ENCODE measurements around the gene VMP1. TPM values are rescaled to one million over a fixed set of nuclear protein-coding genes. Genes with fewer than 3 reads are reported as not detected.

The VMP1 gene
- total RNA-seq, 1 experiment from 2014 or later = 83.1 TPM

- H4K8ac ChIP-seq (replicated peaks; ENCODE audit: insufficient read length, low read depth, low read length) = no peak overlapping the region
- H3K27me3 ChIP-seq (ENCODE audit: insufficient read depth, low read length) = no peaks in the 10 kb centered on the region
- H3K27me3 Mint-ChIP-seq (ENCODE audit: low read depth) = no peaks in the 10 kb centered on the region
- H3K9ac ChIP-seq (ENCODE audit: extremely low read depth, insufficient read length, low read length) = no peak overlapping the region
- no peaks in the 10 kb centered on the region; the same call in 1 of the 2 replicates for H3K4me1 ChIP-seq (ENCODE audit: insufficient read depth, low read length)
- H3K18ac ChIP-seq (ENCODE audit: insufficient read length, low read depth, low read length) = no peak overlapping the region
- no peak overlapping the region for H2AK5ac ChIP-seq (ENCODE audit: insufficient read length, low read length)
- H3K14ac ChIP-seq (ENCODE audit: insufficient read depth, low read length) = no peak overlapping the region
- H3K79me1 ChIP-seq (ENCODE audit: insufficient read depth, low read depth, low read length, poor library complexity, severe bottlenecking) = peaks cover 4% of the 10 kb centered on the region
- peaks cover 10 to 12% of the 10 kb centered on the region in 2 experiments for H3K4me1 Mint-ChIP-seq
- H2BK12ac ChIP-seq (ENCODE audit: insufficient read length, low read depth, low read length) = no peak overlapping the region
- no peak overlapping the region for H3K4ac ChIP-seq (ENCODE audit: low read depth, low read length)
- no peak overlapping the region for H3K56ac ChIP-seq (ENCODE audit: insufficient read length, low read depth, low read length)
- no peak overlapping the region for H2BK15ac ChIP-seq (ENCODE audit: low read depth, low read length)
- no peak for DNase-seq
- H3K9me3 ChIP-seq (ENCODE audit: control insufficient read depth, low read depth, low read length) = no peaks in the 10 kb centered on the region
- no peak overlapping the region for H3K4me3 Mint-ChIP-seq
- no peak overlapping the region for H2AFZ ChIP-seq (ENCODE audit: low read length)
- H3K23ac ChIP-seq (ENCODE audit: insufficient read length, low read depth, low read length) = no peak overlapping the region
- peaks cover 1% of the 10 kb centered on the region; the same call in 1 of the 2 replicates for H3K79me2 ChIP-seq (ENCODE audit: insufficient read depth, low read length)
- H4K91ac ChIP-seq (ENCODE audit: insufficient read length, low read depth, low read length) = no peak overlapping the region
- peaks cover 0 to 4% (median 0%) of the 10 kb centered on the region in 3 experiments; a peak in 2 of 7 replicates for H3K36me3 Mint-ChIP-seq (ENCODE audit: insufficient read depth in 1 of 3, low read depth in 3 of 3)
- no peak overlapping the region for H3K27ac ChIP-seq (ENCODE audit: insufficient read length, low read depth, low read length)
- H2BK5ac ChIP-seq (ENCODE audit: insufficient read length, low read length) = no peak overlapping the region
- no peak overlapping the region for H3T11ph ChIP-seq (ENCODE audit: low read length)
- H3K27ac Mint-ChIP-seq = no peak overlapping the region
- H3K4me2 ChIP-seq (ENCODE audit: insufficient read depth, insufficient read length, low read length) = no peak overlapping the region
- no peak overlapping the region for H4K5ac ChIP-seq (ENCODE audit: insufficient read length, low read depth, low read length)
- H2BK20ac ChIP-seq (ENCODE audit: low read depth, low read length, poor library complexity, severe bottlenecking) = no peak overlapping the region
- H4K20me1 ChIP-seq (ENCODE audit: control insufficient read depth, insufficient read depth, insufficient read length) = no peaks in the 10 kb centered on the region
- H3K9me3 Mint-ChIP-seq = no peaks in the 10 kb centered on the region
- H2BK120ac ChIP-seq (ENCODE audit: low read depth, low read length, poor library complexity, severe bottlenecking) = no peak overlapping the region
- no peaks in the 10 kb centered on the region for H3K23me2 ChIP-seq (ENCODE audit: insufficient read length, low read depth, low read length, poor library complexity, severe bottlenecking)
- no peak for TF ChIP-seq CTCF (conservative IDR thresholded peaks at IDR 0.05)
These were observed 12.1 kb downstream of the VMP1 start for GRCh38 chr17:59719526-59719925.

Measured in H9 (cell line).